Small intestine (tissue), 7 donors: Measurements from ENCODE around the gene WDFY1. TPM values are rescaled to one million over a fixed set of nuclear protein-coding genes. Genes with fewer than 3 reads are reported as not detected.

Source experiments
- DNase-seq, 2 donors: peaks; one replicate each; pipeline versions ENCODE4 v3.0.0 to v3.0.0-alpha.2; 2013
- FAIRE-seq: peaks from 2 replicates; lab custom pipeline; 2012; peaks lifted over from hg19 to GRCh38; lab: Jason Lieb, UNC
- H3K27ac ChIP-seq, 3 donors: one replicate each; pipeline ENCODE4 v1.5.1; 2013; ENCODE audit warnings: low read length in 2 of 3, mild to moderate bottlenecking in 2 of 3, control low read depth in 1 of 3, inconsistent platforms in 1 of 3, low read depth in 1 of 3, moderate library complexity in 1 of 3
- H3K27me3 ChIP-seq, 3 donors: one replicate each; pipeline ENCODE4 v1.6.1; 2013; ENCODE audit warnings: low read length in 3 of 3, inconsistent platforms in 1 of 3; ENCODE audit not compliant: control insufficient read depth in 3 of 3, insufficient read depth in 3 of 3
- H3K36me3 ChIP-seq, 3 donors: one replicate each; pipeline ENCODE4 v1.6.1; 2013; ENCODE audit warnings: low read length in 3 of 3, inconsistent platforms in 1 of 3, low read depth in 1 of 3, mild to moderate bottlenecking in 1 of 3, moderate library complexity in 1 of 3; ENCODE audit not compliant: control insufficient read depth in 3 of 3, insufficient read depth in 2 of 3
- H3K4me1 ChIP-seq, 3 donors: one replicate each; pipeline ENCODE4 v1.6.1; 2013; ENCODE audit warnings: low read length in 2 of 3, inconsistent platforms in 1 of 3, low read depth in 1 of 3, mild to moderate bottlenecking in 1 of 3, moderate library complexity in 1 of 3; ENCODE audit not compliant: control insufficient read depth in 3 of 3, insufficient read depth in 2 of 3
- H3K4me3 ChIP-seq, 3 donors: one replicate each; pipeline ENCODE4 v1.5.1; 2013; ENCODE audit warnings: low read length in 3 of 3, control low read depth in 1 of 3, inconsistent platforms in 1 of 3, low read depth in 1 of 3, mild to moderate bottlenecking in 1 of 3, moderate library complexity in 1 of 3
- H3K9me3 ChIP-seq, 2 donors: one replicate each; pipeline ENCODE4 v1.6.1; 2013; ENCODE audit warnings: low read depth in 1 of 2, low read length in 1 of 2; ENCODE audit not compliant: control insufficient read depth in 2 of 2, insufficient read depth in 1 of 2
- WGBS, 3 donors: extraction: QIAGEN DNeasy Blood & Tissue Kit; methylation state at CpG; one replicate each; pipeline ENCODE4 v1.1.7; 2013; 5-methylcytosine and 5-hydroxymethylcytosine counted together
- polyA plus RNA-seq, 4 donors: library from polyadenylated mRNA; stranded (reverse) in 3 of 4; unstranded in 1 of 4; fragments of 200-250 nt in 3 of 4; fragments of 120-200 nt in 1 of 4; gene quantifications; one replicate each; pipeline versions ENCODE4 v1.2.1 to v1.2.3, GENCODE V29; 2013
- donor health status: healthy with polysubstance abuse.
- donor health status: control.
- donor health status: control.
- donor health status: Bipolar disorder and iron deficiency.
- donor health status: healthy.

Gene WDFY1
- polyA plus RNA-seq, 4 donors = 9.5 to 61.9 (median 15.7) TPM

GRCh38 chr2:223905996-223906395, 39.1 kb downstream of the WDFY1 start:
- DNase-seq (no peak), FAIRE-seq (no peak)
- Histone ChIP-seq H3K9me3 (no peaks in the 10 kb centered on the region), H3K4me3 (no peak overlapping the region), H3K27ac (no peak overlapping the region), H3K36me3 (peaks cover 7 to 25% (median 7%) of the 10 kb centered on the region in 3 donors), H3K4me1 (peaks cover 0 to 15% (median 0%) of the 10 kb centered on the region in 3 donors), H3K27me3 (no peaks in the 10 kb centered on the region)
- 73 to 95% (median 78%) methylated on average over 2 of the region's 2 CpGs for WGBS, 3 donors

- Histone ChIP-seq H3K4me1 (peaks cover 0 to 11% (median 0%) of the 10 kb centered on the region in 3 donors), H3K9me3 (no peaks in the 10 kb centered on the region), H3K27ac (no peak overlapping the region), H3K27me3 (no peaks in the 10 kb centered on the region), H3K4me3 (no peak overlapping the region), H3K36me3 (peaks cover 9 to 24% (median 18%) of the 10 kb centered on the region in 3 donors)
- DNase-seq (no peak), FAIRE-seq (no peak)
- 66 to 75% (median 68%) methylated on average over 2 of the region's 2 CpGs for WGBS, 3 donors
Observed at GRCh38 chr2:223901854-223902253, 43.3 kb downstream of the WDFY1 start.

- Histone ChIP-seq H3K27me3 (no peaks in the 10 kb centered on the region), H3K4me3 (no peak overlapping the region), H3K36me3 (peaks cover 9 to 24% (median 18%) of the 10 kb centered on the region in 3 donors), H3K27ac (no peak overlapping the region), H3K4me1 (peaks cover 0 to 14% (median 2%) of the 10 kb centered on the region in 3 donors), H3K9me3 (no peaks in the 10 kb centered on the region)
- no peak for FAIRE-seq
- DNase-seq = no peak
- 76 to 86% (median 77%) methylated on average over 5 of the region's 5 CpGs for WGBS, 3 donors
Observed at GRCh38 chr2:223901311-223901710, 43.8 kb downstream of the WDFY1 start.

- H3K4me3 ChIP-seq = no peak overlapping the region
- H3K9me3 ChIP-seq = no peaks in the 10 kb centered on the region
- 96 to 98% (median 97%) methylated on average over 1 of the region's 1 CpG for WGBS, 3 donors
- peaks cover 9 to 24% (median 18%) of the 10 kb centered on the region in 3 donors for H3K36me3 ChIP-seq
- H3K4me1 ChIP-seq = peaks cover 0 to 15% (median 2%) of the 10 kb centered on the region in 3 donors
- DNase-seq = no peak
- H3K27me3 ChIP-seq = no peaks in the 10 kb centered on the region
- no peak overlapping the region for H3K27ac ChIP-seq
- no peak for FAIRE-seq
Observed at GRCh38 chr2:223900531-223900930, 44.6 kb downstream of the WDFY1 start.

GRCh38 chr2:223900066-223900465, 45.1 kb downstream of the WDFY1 start:
- DNase-seq (no peak), FAIRE-seq (no peak)
- H3K27ac ChIP-seq = no peak overlapping the region
- no peaks in the 10 kb centered on the region for H3K27me3 ChIP-seq
- 97% methylated on average over 6 of the region's 6 CpGs for WGBS, 3 donors
- H3K4me1 ChIP-seq = peaks cover 0 to 19% (median 2%) of the 10 kb centered on the region in 3 donors
- peaks cover 9 to 27% (median 18%) of the 10 kb centered on the region in 3 donors for H3K36me3 ChIP-seq
- H3K4me3 ChIP-seq = no peak overlapping the region
- H3K9me3 ChIP-seq = no peaks in the 10 kb centered on the region

GRCh38 chr2:223897669-223898330, 47.3 kb downstream of the WDFY1 start:
- no peak overlapping the region for H3K4me3 ChIP-seq
- no peak for DNase-seq
- no peak for FAIRE-seq
- H3K4me1 ChIP-seq = peaks cover 0 to 23% (median 2%) of the 10 kb centered on the region in 3 donors
- no peaks in the 10 kb centered on the region for H3K27me3 ChIP-seq
- WGBS, 3 donors = 85 to 92% (median 87%) methylated on average over 5 of the region's 5 CpGs
- peak overlapping the region in 1 of 3 donors; percentile 47 for H3K27ac ChIP-seq
- peaks cover 9 to 31% (median 21%) of the 10 kb centered on the region in 3 donors for H3K36me3 ChIP-seq
- H3K9me3 ChIP-seq = no peaks in the 10 kb centered on the region

GRCh38 chr2:223896833-223897311, 48.3 kb downstream of the WDFY1 start:
- H3K9me3 ChIP-seq = no peaks in the 10 kb centered on the region
- DNase-seq (peak in 1 of 2 donors; percentile 59), FAIRE-seq (no peak)
- 49 to 62% (median 59%) methylated on average over 4 of the region's 4 CpGs for WGBS, 3 donors
- H3K36me3 ChIP-seq = peaks cover 8 to 28% (median 20%) of the 10 kb centered on the region in 3 donors
- peaks cover 0 to 23% (median 2%) of the 10 kb centered on the region in 3 donors for H3K4me1 ChIP-seq
- no peaks in the 10 kb centered on the region for H3K27me3 ChIP-seq
- peak overlapping the region in 1 of 3 donors; percentile 70 for H3K27ac ChIP-seq
- H3K4me3 ChIP-seq = no peak overlapping the region

- Histone ChIP-seq H3K27ac (peak overlapping the region in 2 of 3 donors; percentile 57 to 79), H3K9me3 (no peaks in the 10 kb centered on the region), H3K4me3 (no peak overlapping the region), H3K36me3 (peaks cover 0 to 27% (median 13%) of the 10 kb centered on the region in 3 donors), H3K27me3 (no peaks in the 10 kb centered on the region), H3K4me1 (peaks cover 0 to 23% (median 2%) of the 10 kb centered on the region in 3 donors)
- 19 to 62% (median 45%) methylated on average over 1 of the region's 1 CpG for WGBS, 3 donors
- no peak for FAIRE-seq
- peak; percentile 45 to 82 for DNase-seq
Observed at GRCh38 chr2:223894968-223895367, 50.2 kb downstream of the WDFY1 start.
